Measurements from ENCODE around the gene ELK4. TPM values are rescaled to one million over a fixed set of nuclear protein-coding genes. Genes with fewer than 3 reads are reported as not detected.

The ELK4 gene
- total RNA-seq, 1 donor from 2014 or later: 14.9 TPM

- no peak for DNase-seq (ENCODE audit: low spot score)
Measured at GRCh38 chr1:205563927-205564441, 67.8 kb downstream of the ELK4 start.

- no peak for DNase-seq (ENCODE audit: low spot score)
Measured at GRCh38 chr1:205561501-205562203, 70.2 kb downstream of the ELK4 start.

Other genes starting within 250 kb of the ELK4 start
- not detected for gene LEMD1, start 210.0 kb downstream of the ELK4 start, total RNA-seq (ENCODE audit: insufficient read depth, low replicate concordance)
- 1.2 TPM for gene BLACAT1, start 176.0 kb downstream of the ELK4 start, total RNA-seq (ENCODE audit: insufficient read depth, low replicate concordance)
- 11.6 TPM for gene CDK18, start 127.3 kb downstream of the ELK4 start, total RNA-seq (ENCODE audit: insufficient read depth, low replicate concordance)
- gene SLC45A3, start 48.5 kb upstream of the ELK4 start, total RNA-seq (ENCODE audit: insufficient read depth, low replicate concordance): 3.6 TPM
- 132 TPM for gene NUCKS1, start 118.2 kb upstream of the ELK4 start, total RNA-seq (ENCODE audit: insufficient read depth, low replicate concordance)
- gene RAB29, start 143.5 kb upstream of the ELK4 start, total RNA-seq (ENCODE audit: insufficient read depth, low replicate concordance): 5.8 TPM
- 7.7 TPM for gene SLC41A1, start 181.2 kb upstream of the ELK4 start, total RNA-seq (ENCODE audit: insufficient read depth, low replicate concordance)
- gene PM20D1, start 218.1 kb upstream of the ELK4 start, total RNA-seq (ENCODE audit: insufficient read depth, low replicate concordance): 1.4 TPM

All from umbilical cord (tissue), 2 donors.